NCI-H1417 treated with DMSO at 0.1 percent for 48 hours (cell line): ENCODE data around the gene CDH16.

ENCODE experiments used
- DNase-seq: peaks from one replicate; lab custom pipeline; 2025; lab: John Stamatoyannopoulos, UW

Gene CDH16

DNA sequence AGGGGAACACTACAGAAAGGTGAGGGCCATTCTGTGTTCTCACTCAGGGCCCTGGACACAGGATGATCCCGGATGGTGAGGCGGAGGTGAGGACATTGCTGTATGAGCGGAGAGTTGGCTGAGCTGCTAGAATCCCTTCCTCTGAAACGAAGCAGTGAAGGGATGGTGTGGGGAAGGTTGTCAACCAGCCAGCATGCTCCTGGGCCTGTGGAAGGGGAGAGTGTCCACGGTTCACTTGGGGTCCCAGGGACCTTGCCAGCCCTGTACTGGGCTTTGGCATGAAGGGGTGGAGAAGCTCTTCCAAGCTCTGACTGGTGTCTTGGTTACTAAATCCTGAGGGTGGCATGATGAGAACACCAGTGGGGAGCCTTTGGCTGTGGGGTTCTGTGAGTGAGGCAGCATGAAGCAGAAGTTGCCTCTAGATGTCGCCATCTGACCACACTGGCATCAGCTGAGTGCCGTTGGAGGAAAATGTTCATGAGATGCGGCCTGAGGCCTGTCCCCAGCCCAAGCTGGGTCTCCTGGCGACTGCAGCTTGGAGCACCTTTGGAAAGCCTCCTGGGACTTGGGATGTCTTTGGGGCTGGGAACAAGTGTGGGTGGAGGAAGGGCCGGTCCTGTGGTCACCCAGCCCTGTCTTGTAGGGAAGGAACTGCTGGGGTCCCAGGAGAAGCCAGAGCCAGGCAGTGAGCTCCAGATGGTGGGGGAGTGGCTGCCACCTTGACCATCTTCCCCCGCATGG is 23.6 kb downstream of the CDH16 start:
- no peak for DNase-seq

GRCh38 chr16:66894055-66894454 is 24.6 kb downstream of the CDH16 start:
- DNase-seq = no peak

DNA sequence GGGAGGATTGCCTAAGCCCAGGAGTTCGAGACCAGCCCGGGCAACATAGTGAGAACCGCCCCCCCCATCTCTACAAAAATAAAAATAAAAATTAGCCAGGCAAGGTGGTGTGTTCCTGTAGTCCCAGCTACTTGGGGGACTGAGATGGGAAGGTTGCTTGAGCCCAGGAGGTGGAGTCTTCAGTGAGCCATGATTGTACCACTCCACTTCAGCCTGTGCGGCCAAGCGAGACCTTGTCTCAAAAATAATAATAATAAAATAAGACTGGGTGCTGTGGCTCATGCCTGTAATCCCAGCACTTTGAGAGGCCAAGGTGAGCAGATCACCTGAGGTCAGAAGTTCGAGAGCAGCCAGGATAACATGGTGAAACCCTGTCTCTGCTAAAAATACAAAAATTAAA is 26.9 kb downstream of the CDH16 start:
- no peak for DNase-seq

DNA sequence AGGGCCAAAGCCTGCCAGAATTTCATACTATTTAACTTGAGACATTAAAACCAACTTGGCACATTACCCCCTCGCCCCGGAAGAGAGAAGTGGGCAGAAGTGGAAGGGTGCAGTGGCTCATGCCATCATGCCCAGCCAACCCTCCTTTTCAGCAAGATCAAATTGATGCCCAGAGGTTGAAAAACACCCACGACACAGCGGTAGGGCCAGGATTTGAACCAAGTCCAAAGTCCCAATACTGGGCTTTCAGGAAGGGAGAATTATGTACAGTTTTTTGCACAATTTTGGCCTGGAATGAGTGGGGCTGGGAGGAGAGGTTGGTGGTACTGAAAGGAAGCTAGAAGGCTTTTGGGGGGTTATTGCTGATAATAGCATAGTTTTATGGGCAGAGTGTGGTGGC is 27.3 kb downstream of the CDH16 start:
- DNase-seq = no peak

DNA sequence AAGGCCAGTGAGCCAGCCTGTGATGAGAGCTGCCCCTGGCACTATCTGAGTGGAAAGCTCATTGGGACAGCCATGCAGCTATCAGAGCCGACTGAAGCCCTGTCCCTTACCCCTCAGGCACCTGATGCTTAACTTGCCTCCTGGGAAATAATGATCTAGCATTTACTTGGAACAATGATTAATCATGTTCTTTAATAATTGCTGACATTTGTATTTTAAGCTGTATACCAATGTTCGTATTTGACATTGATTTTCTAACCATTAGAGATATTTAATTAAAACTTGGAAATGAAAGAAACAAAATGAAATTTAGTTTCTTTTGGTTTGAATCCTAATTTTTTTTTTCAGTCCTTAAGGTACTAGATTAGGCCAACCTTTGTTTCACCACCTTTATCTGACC is 27.9 kb downstream of the CDH16 start:
- no peak for DNase-seq

- DNase-seq = no peak
Measured at GRCh38 chr16:66889622-66890021, 29.1 kb downstream of the CDH16 start.

GRCh38 chr16:66888647-66889615 is 29.8 kb downstream of the CDH16 start:
- no peak for DNase-seq

DNA sequence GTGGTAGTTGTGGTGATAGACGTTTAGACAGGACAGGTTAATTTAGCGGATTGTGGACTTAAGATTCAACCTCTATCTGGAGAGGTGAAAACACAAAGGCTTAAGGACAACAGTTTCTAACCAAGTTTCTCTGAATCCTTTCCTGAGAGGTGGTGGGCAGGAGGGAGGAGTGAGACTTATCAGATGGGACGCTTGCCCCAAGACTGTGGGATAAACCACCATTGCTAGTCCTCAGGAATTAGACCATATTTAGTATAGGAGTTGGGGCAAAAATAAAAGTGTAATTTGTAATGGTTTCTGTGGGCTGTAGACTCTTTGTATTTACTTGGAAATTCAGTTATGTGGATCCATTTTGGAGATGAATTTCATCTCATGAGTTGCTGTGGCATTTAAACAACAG is 31.8 kb downstream of the CDH16 start:
- no peak for DNase-seq

GRCh38 chr16:66886321-66886720 is 32.4 kb downstream of the CDH16 start:
- DNase-seq = no peak

DNA sequence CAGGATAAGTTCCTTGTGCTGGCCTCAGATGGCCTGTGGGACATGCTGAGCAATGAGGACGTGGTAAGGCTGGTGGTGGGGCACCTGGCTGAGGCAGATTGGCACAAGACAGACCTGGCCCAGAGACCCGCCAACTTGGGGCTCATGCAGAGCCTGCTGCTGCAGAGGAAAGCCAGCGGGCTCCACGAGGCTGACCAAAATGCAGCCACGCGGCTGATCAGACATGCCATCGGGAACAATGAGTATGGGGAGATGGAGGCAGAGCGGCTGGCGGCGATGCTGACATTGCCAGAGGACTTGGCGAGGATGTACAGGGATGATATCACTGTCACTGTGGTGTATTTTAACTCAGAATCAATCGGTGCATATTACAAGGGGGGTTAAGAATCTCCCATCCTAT is 33.2 kb downstream of the CDH16 start:
- no peak for DNase-seq

GRCh38 chr16:66882702-66883101 is 36.0 kb downstream of the CDH16 start:
- no peak for DNase-seq

DNA sequence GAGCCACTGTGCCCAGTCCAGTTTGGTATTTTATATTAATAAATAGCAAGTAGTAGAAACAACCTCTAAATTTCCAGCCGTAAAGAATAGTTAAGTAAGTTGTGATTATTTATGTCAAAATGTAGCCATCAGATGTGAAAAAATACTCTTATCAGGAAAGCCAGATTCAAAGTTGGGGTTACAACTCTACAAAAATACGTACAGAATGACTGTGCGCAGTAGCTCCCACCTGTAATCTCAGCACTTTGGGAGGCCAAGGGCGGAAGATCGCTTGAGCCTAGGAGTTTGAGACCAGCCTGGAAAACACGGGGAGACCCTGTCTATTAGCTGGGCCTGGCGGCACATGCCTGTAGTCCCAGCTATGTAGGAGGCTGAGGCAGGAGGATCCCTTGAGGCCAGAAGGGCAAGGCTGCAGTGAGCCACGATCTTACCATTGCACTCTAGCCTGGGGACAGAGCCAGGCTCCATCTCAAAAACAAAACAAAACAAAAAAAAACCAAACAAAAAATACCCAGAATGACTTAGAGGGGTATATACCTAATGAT is 36.6 kb downstream of the CDH16 start:
- no peak for DNase-seq

DNA sequence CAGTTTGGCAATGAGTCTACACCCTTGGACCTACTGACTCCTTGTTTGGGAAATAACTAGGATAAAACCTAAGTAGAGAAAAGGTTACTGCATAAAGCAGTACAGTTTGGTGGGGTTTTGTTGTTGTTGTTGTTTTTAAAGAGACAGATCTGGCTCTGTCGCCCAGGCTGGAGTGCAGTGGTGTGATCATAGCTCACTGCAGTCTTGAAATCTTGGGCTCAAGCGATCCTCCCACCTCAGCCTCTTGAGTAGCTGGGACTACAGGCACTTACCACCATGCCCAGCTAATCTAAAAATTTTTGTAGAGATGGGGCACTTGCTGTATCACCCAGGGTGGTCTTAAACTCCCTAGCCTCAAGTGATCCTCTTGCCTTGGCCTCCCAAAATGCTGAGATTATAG is 37.1 kb downstream of the CDH16 start:
- DNase-seq = no peak

- no peak for DNase-seq
Measured at GRCh38 chr16:66881014-66881417, 37.7 kb downstream of the CDH16 start.

DNA sequence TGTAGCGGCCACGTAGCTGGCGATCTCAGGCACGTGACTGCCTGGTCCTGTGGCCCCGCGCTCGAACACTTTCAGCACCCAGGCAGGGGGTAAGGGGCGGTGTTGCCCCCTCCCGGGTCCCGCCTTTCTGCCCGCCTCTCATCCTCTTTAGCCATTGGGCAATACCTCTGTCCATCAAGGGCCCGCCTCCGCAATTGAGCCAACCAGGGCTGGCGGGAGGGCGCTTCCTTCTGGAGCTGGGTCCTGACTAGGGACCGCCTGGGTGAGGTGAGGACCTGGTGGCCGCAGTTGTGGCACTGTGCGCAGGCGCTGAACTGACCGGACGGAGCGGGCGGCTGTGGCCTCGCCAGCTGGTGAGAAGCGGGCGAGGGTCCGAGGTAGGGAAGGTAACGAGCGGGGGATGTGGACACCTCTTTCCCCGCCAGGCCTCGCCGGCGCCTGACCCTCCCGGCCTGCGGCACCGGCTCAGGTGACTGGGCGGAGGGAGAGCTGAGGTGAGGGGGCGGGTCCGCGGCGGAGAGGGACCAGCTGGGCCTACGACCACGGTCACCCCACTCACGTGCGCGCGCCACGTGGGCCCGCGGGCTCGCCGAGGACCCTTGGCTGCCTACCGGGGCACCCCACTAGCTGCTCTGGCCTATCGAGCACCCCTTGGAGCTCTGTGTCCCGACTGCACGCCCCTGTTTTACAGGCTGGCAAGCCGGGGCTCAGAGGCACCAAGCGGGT is 38.2 kb downstream of the CDH16 start, which contains the start of gene PDP2:
TSS of gene PDP2 (plus strand) at position 228 of the 726 bp plus-strand sequence. CDS start 3,770 bp downstream, outside the sequence.
- peak; percentile 80 for DNase-seq

- no peak for DNase-seq
Measured at GRCh38 chr16:66878067-66878466, 40.6 kb downstream of the CDH16 start.

- DNase-seq = no peak
Measured at GRCh38 chr16:66874079-66874775, 44.5 kb downstream of the CDH16 start.

DNA sequence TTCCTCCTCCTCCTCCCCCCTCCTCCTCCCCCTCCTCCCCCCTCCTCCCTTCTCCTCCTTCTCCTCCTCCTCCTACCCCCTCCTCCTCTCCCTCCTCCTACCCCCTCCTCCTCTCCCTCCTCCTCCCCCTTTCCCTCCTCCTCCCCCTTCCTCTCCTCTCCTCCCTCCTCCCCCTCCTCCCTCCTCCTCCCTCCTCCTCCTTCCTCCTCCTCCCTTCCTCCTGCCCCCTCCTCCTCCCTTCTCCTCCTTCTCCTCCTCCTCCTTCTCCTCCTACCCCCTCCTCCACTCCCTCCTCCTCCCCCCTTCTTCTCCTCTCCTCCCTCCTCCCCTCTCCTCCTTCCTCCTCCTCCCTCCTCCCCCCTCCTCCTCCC is 45.0 kb downstream of the CDH16 start:
- no peak for DNase-seq

- DNase-seq = no peak
Measured at GRCh38 chr16:66872943-66873684, 45.6 kb downstream of the CDH16 start.

DNA sequence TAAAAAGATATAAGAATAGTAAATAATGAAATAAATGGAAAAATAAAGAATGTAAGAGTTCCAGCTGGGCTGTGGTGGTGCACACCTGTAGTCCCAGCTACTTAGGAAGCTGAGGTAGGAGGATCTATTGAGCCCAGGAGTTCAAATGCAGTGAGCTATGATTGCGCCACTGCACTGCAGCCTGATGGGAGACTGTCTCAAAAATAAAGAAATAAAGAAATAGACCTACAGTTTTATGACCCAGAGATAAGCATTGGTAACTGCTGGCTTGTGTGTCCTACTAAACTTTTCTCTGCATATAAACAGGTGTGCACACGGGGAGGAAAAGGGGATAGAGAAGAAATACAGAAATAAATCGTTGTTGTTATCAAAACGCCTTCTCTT is 46.1 kb downstream of the CDH16 start:
- DNase-seq = no peak

GRCh38 chr16:66871840-66872239 is 46.8 kb downstream of the CDH16 start:
- DNase-seq = no peak
